Activated CD4-positive, alpha-beta T cell treated with anti-CD3 and anti-CD28 coated beads, Interleukin-2, amount 50 U/mL, for 1 hour (primary cell): ENCODE measurements around the gene CCT8L2.
"Not testable (repeated sequence)": the region's sequence is repeated elsewhere in the genome, so short reads cannot be mapped to it uniquely, and the experiment has no call there.

Experiments used
- DNase-seq: peaks from one replicate; pipeline ENCODE4 v3.0.0-alpha.2; 2020

The CCT8L2 gene

GRCh38 chr22:16592231-16592630 lies 379 bp downstream of the CCT8L2 start:
- DNase-seq = not testable (repeated sequence)

DNA sequence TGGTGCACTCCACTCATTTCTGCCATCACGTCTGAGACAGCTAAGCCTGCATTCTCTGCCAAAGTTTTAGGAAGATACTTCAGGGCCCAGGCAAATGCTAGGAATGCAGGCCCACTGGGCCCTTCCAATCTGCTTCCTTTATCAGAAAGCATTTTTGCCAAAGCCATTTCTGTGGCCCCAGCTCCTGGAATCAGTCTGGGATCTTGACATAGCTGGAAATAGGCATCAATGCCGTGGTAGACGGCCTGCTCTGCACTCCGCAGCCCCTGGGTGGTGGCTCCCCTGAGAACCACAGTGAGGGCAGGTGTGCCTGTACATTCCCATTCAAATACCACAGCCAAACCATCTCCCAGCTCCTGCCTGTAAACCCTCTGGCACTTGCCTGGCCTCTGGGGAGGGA lies 1.5 kb downstream of the CCT8L2 start:
- DNase-seq = not testable (repeated sequence)

- DNase-seq = no peak
Measured at GRCh38 chr22:16586991-16587390, 5.6 kb downstream of the CCT8L2 start.

DNA sequence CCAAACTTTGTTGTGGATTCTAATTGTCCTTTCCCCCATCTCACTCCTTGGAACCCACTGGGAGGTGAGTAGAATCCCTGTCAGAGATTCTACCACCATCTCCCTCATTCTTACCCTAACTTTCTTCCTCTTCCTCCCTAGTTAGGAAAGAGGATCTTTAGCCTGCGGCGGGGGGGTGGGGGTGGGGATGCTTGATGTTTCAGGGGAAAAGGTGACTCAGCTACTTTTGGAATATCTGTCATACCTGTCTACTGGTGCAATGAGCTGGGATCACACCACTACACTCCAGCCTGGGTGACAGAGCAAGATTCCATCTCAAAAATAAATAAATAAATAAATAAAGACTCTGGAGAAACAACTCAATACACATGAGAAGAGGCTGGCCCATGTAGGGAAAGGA lies 6.4 kb downstream of the CCT8L2 start:
- no peak for DNase-seq

DNA sequence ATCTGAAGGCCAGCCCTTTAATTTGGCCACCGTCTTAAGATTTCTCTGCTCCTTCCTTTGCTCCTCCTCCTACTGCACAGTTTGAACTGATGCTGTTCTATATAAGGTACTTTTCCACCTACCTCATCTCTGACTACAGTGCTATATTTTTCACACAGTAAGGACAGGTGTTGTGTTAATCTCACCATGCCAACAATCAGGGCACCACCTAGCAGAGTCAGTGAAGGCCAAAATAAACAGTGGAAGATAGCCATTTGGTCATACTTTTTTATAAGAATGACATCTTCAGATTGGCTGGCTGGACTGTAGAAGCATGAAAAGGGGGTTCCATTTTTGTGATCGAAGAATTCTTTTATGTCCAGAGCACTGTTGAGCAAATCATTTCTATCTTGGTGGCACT lies 11.7 kb downstream of the CCT8L2 start:
- DNase-seq = not testable (repeated sequence)

DNA sequence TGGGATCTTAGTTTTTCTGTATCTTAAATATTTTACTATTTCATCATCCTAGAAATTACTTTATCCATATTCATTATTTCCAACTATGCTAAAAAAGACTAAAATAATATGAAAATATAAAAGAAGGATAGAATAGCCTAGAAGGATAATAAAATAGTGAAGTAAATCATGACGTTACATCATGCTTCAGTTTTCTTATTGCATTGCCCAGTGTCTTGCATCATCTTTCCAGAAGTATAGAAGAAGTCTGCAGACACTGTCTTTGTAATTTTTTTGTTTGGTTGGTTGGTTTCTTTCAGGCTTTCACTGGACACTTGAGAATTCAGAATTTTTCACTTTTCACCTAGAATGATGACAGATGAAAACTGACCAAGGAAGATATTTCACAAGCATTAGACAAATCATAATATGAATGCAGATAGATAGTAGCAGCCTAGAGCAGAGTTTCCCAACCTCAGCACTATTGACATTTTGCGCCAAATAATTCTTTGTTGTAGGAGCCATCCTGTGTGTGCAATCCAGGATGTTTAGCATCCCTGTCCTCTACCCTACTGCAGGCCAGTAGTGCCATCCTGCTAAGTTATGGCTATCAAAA lies 23.3 kb downstream of the CCT8L2 start:
- DNase-seq = not testable (repeated sequence)

GRCh38 chr22:16568425-16568758 lies 24.2 kb downstream of the CCT8L2 start:
- no peak for DNase-seq

DNA sequence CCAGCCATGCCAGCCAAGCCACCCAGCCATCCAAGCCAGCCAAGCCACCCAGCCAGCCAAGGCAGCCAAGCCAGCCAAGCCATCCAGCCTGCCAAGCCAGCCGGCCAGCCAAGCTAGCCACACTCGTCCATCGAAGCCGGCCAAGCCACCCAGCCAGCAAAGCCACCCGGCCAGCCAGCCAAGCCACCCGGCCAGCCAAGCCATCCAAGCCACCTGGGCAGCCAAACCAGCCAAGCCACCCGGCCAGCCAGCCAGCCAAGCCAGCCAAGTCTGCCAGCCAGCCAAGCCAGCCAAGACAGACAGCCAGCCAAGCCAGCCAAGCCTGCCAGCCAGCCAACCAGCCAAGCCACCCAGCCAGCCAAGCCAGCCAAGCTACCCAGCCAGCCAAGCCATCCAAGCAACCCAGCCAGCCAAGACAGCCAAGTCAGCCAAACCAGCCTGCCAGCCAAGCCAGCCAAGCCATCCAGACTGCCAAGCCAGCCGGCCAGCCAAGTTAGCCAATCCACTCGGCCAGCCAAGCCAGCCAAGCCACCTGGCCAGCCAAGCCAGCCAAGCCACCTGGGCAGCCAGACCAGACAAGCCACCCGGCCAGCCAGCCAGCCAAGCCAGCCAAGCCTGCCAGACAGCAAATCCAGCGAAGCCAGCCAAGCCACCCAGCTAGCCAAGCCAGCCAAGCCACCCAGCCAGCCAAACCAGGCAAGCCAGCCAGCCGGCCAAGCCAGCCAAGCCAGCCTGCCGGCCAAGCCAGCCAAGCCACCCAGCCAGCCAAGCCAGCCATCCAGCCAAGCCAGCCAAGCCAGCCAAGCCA lies 24.8 kb downstream of the CCT8L2 start:
- DNase-seq = not testable (repeated sequence)

- not testable (repeated sequence) for DNase-seq
Measured at GRCh38 chr22:16566421-16567151, 26.0 kb downstream of the CCT8L2 start.

DNA sequence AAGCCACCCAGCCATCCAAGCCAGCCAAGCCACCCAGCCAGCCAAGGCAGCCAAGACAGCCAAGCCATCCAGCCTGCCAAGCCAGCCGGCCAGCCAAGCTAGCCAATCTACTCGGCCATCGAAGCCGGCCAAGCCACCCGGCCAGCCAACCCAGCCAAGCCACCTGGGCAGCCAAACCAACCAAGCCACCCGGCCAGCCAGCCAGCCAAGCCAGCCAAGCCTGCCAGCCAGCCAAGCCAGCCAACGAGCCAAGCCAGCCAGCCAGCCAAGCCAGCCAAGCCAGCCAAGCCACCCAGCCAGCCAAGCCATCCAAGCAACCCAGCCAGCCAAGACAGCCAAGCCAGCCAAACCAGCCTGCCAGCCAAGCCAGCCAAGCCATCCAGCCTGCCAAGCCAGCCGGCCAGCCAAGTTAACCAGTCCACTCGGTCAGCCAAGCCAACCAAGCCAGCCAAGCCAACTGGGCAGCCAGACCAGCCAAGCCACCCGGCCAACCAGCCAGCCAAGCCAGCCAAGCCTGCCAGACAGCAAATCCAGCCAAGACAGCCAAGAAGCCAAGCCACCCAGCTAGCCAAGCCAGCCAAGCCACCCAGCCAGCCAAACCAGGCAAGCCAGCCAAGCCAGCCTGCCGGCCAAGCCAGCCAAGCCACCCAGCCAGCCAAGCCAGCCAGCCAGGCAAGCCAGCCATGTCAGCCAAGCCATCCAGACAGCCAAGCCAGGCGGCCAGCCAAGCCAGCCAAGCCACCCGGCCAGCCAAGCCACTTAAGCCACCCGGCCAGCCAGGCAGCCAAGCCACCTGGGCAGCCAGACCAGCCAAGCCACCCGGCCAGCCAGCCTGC lies 26.8 kb downstream of the CCT8L2 start:
- DNase-seq = not testable (repeated sequence)

DNA sequence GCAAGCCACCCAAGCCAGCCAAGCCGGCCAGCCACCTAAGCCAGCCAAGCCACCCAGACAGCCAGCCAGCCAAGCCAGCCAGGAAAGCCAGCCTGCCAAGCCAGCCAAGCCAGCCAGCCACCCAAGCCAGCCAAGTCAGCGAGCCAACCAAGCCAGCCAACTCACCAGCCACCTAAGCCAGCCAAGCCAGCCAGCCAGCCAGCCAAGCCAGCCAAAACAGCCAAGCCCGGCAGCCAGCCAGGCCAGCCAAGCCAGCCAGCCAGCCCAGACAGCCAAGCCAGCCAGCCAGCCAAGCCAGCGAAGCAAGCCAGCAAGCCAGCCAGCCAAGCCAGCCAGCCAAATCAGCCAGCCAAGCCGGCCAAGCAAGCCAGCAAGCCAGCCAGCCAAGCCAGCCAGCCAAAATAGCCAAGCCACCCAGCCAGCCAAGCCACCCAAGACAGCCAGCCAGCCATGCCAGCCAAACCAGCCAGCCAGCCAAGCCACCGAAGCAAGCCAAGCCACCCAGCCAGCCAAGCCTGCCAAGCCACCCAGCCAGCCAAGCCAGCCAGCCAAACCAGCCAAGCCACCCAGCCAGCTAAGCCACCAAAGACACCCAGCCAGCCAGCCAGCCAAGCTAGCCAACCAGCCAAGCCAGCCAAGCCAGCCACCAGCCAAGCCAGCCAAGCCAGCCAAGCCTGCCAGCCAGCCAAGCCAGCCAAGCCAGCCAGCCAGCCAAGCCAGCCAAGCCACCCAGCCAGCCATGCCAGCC lies 27.6 kb downstream of the CCT8L2 start:
- not testable (repeated sequence) for DNase-seq

- no peak for DNase-seq
Measured at GRCh38 chr22:16563555-16564520, 28.8 kb downstream of the CCT8L2 start.

- no peak for DNase-seq
Measured at GRCh38 chr22:16562711-16563554, 29.7 kb downstream of the CCT8L2 start.

- not testable (repeated sequence) for DNase-seq
Measured at GRCh38 chr22:16561093-16561658, 31.4 kb downstream of the CCT8L2 start.

DNA sequence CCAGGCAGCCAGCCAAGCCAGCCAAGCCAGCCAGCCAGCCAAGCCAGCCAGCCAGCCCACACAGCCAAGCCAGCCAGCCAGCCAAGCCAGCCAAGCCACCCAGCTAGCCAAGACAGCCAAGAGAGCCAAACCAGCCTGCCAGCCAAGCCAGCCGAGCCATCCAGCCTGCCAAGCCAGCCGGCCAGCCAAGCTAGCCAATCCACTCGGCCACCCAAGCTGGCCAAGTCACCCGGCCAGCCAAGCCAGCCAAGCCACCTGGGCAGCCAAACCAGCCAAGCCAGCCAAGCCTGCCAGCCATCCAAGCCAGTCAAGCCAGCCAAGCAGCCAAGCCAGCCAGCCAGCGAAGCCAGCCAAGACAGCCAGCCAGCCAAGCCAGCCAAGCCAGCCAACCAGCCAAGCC lies 32.0 kb downstream of the CCT8L2 start:
- DNase-seq = not testable (repeated sequence)

DNA sequence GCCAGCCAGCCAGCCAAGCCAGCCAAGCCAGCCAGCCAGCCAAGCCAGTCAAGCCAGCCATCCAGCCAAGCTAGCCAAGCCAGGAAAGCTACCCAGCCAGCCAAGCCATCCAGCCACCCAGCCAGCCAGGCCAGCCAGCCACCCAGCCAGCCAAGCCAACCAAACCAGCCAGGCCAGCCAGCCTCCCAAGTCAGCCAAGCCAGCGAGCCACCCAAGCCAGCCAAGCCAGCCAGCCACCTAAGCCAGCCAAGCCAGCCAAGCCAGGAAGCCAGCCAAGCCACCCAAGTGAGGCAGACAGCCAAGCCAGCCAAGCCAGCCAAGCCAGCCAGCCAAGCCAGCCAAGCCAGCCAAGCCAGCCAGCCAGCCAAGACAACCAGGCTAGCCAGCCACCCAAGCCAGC lies 32.6 kb downstream of the CCT8L2 start:
- DNase-seq = not testable (repeated sequence)

GRCh38 chr22:16559056-16559955 lies 33.3 kb downstream of the CCT8L2 start:
- DNase-seq = no peak

DNA sequence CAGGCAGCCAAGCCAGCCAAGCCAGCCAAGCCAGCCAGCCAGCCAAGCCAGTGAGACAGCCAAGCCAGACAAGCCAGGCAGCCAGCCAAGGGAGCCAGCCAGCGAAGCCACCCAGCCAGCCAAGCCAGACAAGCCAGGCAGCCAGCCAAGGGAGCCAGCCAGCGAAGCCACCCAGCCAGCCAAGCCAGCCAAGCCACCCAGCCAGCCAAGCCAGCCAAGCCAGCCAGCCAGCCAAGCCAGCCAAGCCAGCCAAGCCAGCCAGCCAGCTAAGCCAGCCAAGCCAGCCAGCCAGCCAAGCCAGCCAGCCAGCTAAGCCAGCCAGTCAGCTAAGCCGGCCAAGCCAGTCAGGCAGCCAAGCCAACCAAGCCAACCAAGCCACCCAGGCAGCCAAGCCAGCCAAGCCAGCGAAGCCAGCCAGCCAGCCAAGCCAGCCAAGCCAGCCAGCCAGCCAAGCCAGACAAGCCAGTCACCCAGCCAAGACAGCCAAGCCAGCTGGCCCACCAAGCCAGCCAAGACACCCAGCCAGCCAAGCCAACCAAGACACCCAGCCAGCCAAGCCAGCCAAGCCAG lies 34.1 kb downstream of the CCT8L2 start:
- DNase-seq = not testable (repeated sequence)
